Lower lobe of right lung (tissue), 2 donors: Measurements from ENCODE around the gene HEXB. TPM values are rescaled to one million over a fixed set of nuclear protein-coding genes. Genes with fewer than 3 reads are reported as not detected.

ENCODE experiments used
- ATAC-seq, 2 donors: fragments of 200-7000 bp; cut with Tn5 transposase; one replicate each; pipeline ENCODE4 v1.9.1; 2020 to 2022; ENCODE audit warnings: mild to moderate bottlenecking in 2 of 2, moderate library complexity in 2 of 2
- DNase-seq: peaks from one replicate; pipeline ENCODE4 v3.0.0-alpha.2; 2020
- H3K27ac ChIP-seq: fragments of 200-600 bp; one replicate; pipeline ENCODE4 v1.8.0; 2022
- H3K27me3 ChIP-seq: fragments of 200-600 bp; one replicate; pipeline ENCODE4 v1.8.0; 2022; ENCODE audit warnings: low read depth
- H3K36me3 ChIP-seq: fragments of 200-600 bp; one replicate; pipeline ENCODE4 v1.8.0; 2022; ENCODE audit warnings: mild to moderate bottlenecking
- H3K4me1 ChIP-seq: fragments of 200-600 bp; one replicate; pipeline ENCODE4 v1.8.0; 2022
- H3K4me3 ChIP-seq: fragments of 200-600 bp; one replicate; pipeline ENCODE4 v1.8.0; 2022; ENCODE audit warnings: mild to moderate bottlenecking
- H3K9me3 ChIP-seq: fragments of 200-600 bp; one replicate; pipeline ENCODE4 v1.8.0; 2022
- intact Hi-C: fragments of 100-400 bp; cut with DNase I; formaldehyde crosslinking; loops from one replicate; pipeline ENCODE4 v1.11.0; 2022
- total RNA-seq: library from RNA; stranded (reverse); fragmentation: NEBNext Ultra II Directional; extraction: Animal tissue kit (Norgen Biotek cat#: 25700); gene quantifications from one replicate; pipeline ENCODE4 v1.2.1, GENCODE V29; 2021
- TF ChIP-seq, protein P1 (sequence below): fragments of 200-600 bp; IDR thresholded peaks from one replicate; pipeline ENCODE4 v1.8.0; 2022; ENCODE audit warnings: antibody characterized with exemption, mild to moderate bottlenecking
- donor health status: DM: no; HTN: yes; CAD: no; lungs with severe emphysema.

The HEXB gene
- total RNA-seq, 1 donor from 2014 or later: 355 TPM

DNA sequence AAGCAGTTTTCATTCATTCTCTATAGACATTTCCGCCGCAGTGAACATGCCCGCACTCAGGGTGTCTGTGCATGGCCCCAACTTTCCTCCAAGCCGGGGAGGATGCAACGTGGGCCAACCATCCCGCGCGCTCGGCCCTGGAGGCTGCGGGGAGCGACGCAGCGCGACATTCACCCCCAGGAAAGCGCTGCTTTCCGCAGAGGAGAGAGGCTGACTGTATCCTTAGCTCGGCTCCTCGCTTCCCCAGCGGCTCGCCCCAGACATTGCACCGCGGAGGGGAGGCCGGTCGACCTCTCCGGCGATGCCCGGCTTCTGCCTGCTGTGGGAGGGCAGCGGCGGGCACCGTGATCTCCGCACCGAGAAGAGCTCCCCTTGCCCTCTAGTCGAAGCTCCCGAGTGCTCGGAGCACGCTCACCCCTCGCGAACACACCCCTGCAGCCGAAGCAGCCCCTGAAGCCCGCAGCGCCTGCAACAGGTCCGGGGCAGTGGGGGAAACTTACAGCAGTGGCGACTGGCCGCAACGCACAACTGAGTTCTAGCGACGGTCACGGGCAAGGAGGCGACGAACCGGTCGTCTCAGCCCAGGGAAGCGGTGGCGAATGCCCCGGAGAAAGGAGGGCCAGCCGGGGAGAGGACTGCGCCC lies 45.1 kb upstream of the HEXB start:
- ATAC-seq: peak; percentile 59 to 65
- Histone ChIP-seq H3K9me3 (no peaks in the 10 kb centered on the region), H3K4me3 (peak overlapping the region; percentile 94), H3K36me3 (peaks cover 13% of the 10 kb centered on the region), H3K27me3 (no peaks in the 10 kb centered on the region), H3K4me1 (peaks cover 66% of the 10 kb centered on the region), H3K27ac (peak overlapping the region; percentile 93)
- intact Hi-C loops: no loop called here
- DNase-seq: peak; percentile 70
- TF ChIP-seq, protein P1, sequence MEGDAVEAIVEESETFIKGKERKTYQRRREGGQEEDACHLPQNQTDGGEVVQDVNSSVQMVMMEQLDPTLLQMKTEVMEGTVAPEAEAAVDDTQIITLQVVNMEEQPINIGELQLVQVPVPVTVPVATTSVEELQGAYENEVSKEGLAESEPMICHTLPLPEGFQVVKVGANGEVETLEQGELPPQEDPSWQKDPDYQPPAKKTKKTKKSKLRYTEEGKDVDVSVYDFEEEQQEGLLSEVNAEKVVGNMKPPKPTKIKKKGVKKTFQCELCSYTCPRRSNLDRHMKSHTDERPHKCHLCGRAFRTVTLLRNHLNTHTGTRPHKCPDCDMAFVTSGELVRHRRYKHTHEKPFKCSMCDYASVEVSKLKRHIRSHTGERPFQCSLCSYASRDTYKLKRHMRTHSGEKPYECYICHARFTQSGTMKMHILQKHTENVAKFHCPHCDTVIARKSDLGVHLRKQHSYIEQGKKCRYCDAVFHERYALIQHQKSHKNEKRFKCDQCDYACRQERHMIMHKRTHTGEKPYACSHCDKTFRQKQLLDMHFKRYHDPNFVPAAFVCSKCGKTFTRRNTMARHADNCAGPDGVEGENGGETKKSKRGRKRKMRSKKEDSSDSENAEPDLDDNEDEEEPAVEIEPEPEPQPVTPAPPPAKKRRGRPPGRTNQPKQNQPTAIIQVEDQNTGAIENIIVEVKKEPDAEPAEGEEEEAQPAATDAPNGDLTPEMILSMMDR: peak; percentile 20

DNA sequence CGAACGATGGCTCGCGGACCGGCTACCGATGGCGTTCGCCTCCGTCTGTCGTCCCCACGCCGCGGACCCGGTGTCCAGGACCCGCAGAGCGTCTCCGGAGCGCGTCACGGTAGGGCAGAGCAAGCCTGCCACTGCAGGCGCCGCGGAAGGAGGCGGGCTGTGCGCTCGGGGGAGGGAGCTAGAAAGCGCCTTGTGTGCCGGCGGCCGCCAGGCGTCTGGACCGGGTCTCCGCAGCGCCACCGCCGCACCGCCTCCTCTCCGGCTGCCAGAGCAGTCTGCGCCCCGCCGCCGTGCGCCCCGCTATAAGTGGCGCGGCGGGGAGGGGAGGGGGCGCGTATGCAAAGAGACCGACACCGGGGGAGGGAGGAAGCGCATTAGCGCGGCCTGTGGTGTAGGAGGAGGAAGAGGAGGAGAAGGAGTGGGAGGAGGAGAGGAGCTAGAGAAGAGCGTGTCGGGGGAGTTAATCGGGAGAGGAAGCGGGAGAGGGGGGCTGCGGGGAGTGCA lies 44.5 kb upstream of the HEXB start, which contains the start of gene ENC1:
TSS of gene ENC1 (minus strand) at position 279 of the 504 bp plus-strand sequence. CDS start 4,243 bp downstream, outside the sequence.
- Histone ChIP-seq H3K36me3 (peaks cover 7% of the 10 kb centered on the region), H3K4me3 (peak within 1 kb of the TSS; percentile 94), H3K27me3 (no peaks in the 10 kb centered on the region), H3K27ac (peak within 1 kb of the TSS; percentile 93), H3K4me1 (peaks cover 64% of the 10 kb centered on the region), H3K9me3 (no peaks in the 10 kb centered on the region)
- peak; percentile 93 to 94 for ATAC-seq
- intact Hi-C loops: no loop called here
- TF ChIP-seq, protein P1: peak; percentile 60
- peak; percentile 95 for DNase-seq

DNA sequence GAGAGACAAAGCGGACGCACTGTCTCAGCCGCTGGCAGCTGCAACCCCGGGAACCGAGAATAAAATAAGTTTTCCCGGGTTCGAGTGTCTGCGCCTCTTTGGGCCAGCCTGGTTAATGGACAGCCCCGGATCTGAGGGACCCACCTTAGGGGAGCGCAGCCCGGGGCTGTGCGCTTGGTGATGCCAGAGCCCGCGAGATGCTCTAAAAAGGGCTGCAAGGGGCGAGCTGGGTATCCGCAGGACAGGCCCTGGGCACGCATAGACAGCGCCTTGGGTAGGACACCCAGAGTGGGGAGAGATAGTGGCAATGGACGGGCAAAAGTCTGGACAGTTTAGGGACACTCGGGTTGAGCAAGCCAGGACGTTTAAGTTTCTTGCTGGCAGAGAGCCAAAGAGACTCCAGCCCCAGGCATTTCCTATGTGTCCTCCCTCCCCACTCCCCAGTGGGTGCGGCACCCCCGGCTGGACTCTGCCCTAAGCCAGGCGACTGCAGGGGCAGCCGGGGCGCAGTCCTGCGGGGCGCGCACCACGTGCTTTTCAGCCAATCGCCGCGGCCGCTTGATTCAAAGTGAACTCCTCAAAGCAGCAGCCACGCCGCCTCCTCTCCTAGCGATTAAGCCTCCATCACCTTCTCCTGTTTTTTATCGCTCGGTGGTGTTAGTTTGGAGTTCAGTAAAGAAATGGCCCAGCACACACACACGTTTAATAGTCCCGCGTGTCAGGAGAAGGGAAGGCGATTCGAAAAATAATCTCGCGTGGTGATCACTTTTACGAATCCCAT lies 43.9 kb upstream of the HEXB start:
- Histone ChIP-seq H3K4me3 (peak overlapping the region; percentile 94), H3K36me3 (peaks cover under 1% of the 10 kb centered on the region), H3K27me3 (no peaks in the 10 kb centered on the region), H3K27ac (peak overlapping the region; percentile 93), H3K9me3 (no peaks in the 10 kb centered on the region), H3K4me1 (peaks cover 64% of the 10 kb centered on the region)
- peak; percentile 90 for DNase-seq
- intact Hi-C loops: no loop called here
- peak; percentile 76 to 78 for ATAC-seq
- TF ChIP-seq, protein P1: no peak

DNA sequence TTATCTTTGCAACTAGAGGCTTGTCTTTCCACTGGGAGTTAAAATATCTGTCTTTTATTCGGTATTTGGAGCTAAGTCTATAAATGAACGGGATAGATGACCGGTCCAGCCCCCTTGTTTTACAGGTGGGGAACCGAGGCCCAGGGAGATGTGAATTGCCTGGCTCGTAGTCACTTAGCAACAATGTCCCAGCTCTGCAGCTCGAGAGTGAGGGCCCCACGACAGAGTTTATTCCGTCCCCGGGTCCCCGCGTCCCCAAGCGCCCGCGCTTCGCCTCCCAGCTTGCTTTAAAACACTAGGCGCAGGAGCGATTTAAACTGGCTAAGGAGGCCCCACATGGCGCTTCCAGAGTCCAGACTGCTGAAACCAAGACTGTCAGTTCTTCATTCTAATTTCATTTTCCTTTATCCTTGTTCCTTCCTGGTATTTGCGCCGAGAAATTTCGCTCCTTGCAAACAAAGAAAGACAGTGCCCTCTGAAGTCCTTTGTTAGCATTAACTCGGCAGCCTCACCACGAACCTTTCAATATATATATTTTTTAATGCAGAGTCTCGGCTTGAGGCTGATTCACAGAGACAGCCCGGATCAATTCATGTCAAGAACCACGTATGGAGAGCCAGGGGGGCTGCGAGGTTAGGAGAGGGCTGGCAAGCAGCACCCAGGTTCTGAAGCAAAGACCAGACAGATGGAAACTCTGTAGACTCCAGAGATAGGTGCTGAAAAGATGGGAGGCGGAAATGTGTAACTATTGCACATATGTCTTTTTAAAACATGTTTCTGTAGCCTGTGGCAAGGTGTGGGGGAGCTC lies 43.1 kb upstream of the HEXB start:
- TF ChIP-seq, protein P1: peak; percentile 63
- ATAC-seq (peak; percentile 10 to 54), DNase-seq (peak; percentile 54)
- intact Hi-C loops: no loop called here
- Histone ChIP-seq H3K9me3 (no peaks in the 10 kb centered on the region), H3K27ac (peak overlapping the region; percentile 93), H3K27me3 (no peaks in the 10 kb centered on the region), H3K4me3 (peak overlapping the region; percentile 94), H3K36me3 (no peaks in the 10 kb centered on the region), H3K4me1 (peaks cover 60% of the 10 kb centered on the region)

DNA sequence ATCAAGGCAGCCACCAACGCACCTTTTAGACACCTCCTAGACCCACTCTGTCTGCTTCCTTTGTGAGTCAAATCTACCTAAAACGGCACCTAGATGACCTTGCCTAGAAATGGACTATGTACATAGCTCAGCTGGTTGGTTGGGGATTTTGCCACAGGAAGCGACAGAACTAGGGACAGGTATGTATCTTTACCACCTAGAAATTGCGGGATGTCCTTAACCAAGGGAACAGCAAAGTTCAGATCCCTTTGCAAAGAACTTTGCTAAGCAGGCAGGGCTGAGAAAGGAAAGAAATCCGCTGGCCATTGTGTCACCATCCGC lies 42.5 kb upstream of the HEXB start:
- intact Hi-C loops: no loop called here

More for the DNA sequence above, 42.5 kb upstream of the HEXB start:
- Histone ChIP-seq H3K4me3 (no peak overlapping the region), H3K27ac (peak overlapping the region; percentile 93), H3K27me3 (no peaks in the 10 kb centered on the region), H3K4me1 (peaks cover 54% of the 10 kb centered on the region), H3K36me3 (no peaks in the 10 kb centered on the region), H3K9me3 (no peaks in the 10 kb centered on the region)
- no peak for ATAC-seq
- TF ChIP-seq, protein P1: no peak
- no peak for DNase-seq
